Measurements from ENCODE around the gene CRYAA. TPM values are rescaled to one million over a fixed set of nuclear protein-coding genes. Genes with fewer than 3 reads are reported as not detected.

Gene CRYAA
- total RNA-seq, 4 donors from 2014 or later = not detected

DNA sequence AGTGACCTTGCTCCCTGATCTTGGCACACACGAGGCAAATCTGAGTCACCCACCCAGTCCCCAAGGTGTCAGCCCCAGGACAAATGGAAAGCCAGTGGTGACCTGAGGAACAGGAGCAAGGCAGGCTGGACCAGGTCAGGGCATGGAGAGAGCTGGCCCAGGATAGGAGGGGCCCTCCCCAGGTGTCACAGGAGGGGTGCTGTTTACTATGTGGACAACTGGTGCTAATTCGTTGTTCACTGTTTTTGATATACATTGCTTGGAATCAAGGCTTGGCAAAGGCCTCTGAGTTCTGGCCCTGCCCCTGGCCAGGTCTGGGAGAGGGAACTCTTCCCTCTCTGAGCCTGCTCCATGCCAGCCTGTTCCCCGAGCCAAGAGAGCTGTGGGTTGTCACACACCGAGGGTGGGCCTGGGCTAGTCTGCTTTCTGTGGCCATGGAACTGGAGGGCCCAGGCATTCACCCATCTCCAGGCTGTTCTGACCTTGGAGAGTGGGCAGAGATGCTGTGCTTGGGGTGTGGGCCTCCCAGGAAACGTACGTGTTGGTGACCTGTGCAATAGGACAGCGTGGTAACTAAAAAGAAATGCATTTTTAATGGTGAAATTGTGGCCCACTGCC, 41.8 kb downstream of the CRYAA start:
- DNase-seq (ENCODE audit: low spot score) (no peak), ATAC-seq (ENCODE audit: low FRiP score) (no peak)
- TF ChIP-seq CTCF (IDR thresholded peaks at IDR 0.05) = no peak

DNA sequence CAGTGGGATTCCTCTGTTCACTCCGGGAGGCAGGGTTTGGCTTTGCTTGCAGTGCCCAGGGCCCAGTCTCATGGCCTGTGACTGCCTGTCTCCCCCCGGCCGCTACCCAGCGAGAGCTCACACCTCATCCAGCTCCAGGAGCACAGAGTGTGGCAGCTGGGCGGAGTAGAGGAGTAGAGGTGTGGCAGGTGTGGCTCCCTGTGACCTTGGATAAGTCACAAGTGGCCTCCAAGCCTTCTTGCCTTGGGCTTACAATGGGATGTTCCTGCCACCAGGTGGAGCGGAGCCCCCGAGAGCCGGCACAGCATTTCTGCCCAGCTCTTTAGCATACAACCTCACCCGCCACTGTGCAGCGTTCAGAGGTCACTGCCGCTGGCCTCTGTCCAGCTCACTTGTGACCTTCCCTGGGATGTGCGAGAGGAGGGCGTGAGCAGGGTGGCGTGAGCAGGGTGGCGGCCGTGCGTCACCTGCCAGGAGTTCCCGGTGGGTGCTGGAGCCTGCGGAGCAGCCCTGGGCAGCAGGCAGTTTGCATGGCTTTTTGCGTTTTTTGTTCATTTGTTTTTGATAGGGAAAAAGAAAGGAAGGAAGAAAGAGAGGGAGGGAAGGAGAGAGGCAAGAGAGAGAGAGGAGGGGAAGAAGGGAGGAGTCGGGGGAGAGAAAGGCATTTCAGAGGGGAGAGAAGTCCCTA, 42.4 kb downstream of the CRYAA start:
- TF ChIP-seq CTCF (IDR thresholded peaks at IDR 0.05) = no peak

GRCh38 chr21:43211760-43212115, 42.9 kb downstream of the CRYAA start:
- ATAC-seq (ENCODE audit: low FRiP score) = no peak
- no peak for TF ChIP-seq CTCF (IDR thresholded peaks at IDR 0.05)
- no peak for DNase-seq (ENCODE audit: low spot score)

More for the DNA sequence above, 42.4 kb downstream of the CRYAA start:
- no peak for ATAC-seq (ENCODE audit: low FRiP score)
- no peak for DNase-seq (ENCODE audit: low spot score)

Other genes with a start within 250 kb of the CRYAA start
- not detected for gene ERVH48-1, start 243.4 kb upstream of the CRYAA start, total RNA-seq
- gene PKNOX1, start 194.4 kb upstream of the CRYAA start, total RNA-seq = 10 to 100 TPM in 3 of 4 donors, 1 to 10 TPM in 1; 9.2 to 27.7 (median 18.6) TPM
- gene CBS, start 93.2 kb upstream of the CRYAA start, total RNA-seq = 10 to 100 TPM; 13.5 to 33.9 (median 23.4) TPM
- 10 to 100 TPM; 35.6 to 91.9 (median 76.6) TPM for gene U2AF1, start 61.4 kb upstream of the CRYAA start, total RNA-seq

Measured in omental fat pad (tissue), 4 donors.